IPS-18c (cell line): ENCODE data around the gene TMC6.
"Not testable (repeated sequence)": the region's sequence is repeated elsewhere in the genome, so short reads cannot be mapped to it uniquely, and the experiment has no call there.

ENCODE experiments used
- H3K4me3 ChIP-seq: 2 replicates; pipeline ENCODE4 v1.7.0; 2013; ENCODE audit warnings: low read depth, mild to moderate bottlenecking, low read length, moderate library complexity; ENCODE audit not compliant: insufficient read depth
- H3K9me3 ChIP-seq: one replicate; pipeline ENCODE4 v1.6.1; 2013; ENCODE audit warnings: mild to moderate bottlenecking, low read length, moderate library complexity; ENCODE audit not compliant: control insufficient read depth, insufficient read depth

Gene TMC6

GRCh38 chr17:78128551-78129350 lies at the start of gene TMC6:
Gene TMC6, minus strand, starts transcription at chr17:78128755. Its CDS starts 1,923 bp downstream, at chr17:78126832.
- Histone ChIP-seq H3K9me3 (no peaks in the 10 kb centered on the region), H3K4me3 (peak within 1 kb of the TSS; percentile 80)

- no peaks in the 10 kb centered on the region for H3K9me3 ChIP-seq
- no peak overlapping the region for H3K4me3 ChIP-seq
Observed at GRCh38 chr17:78176548-78177025, 48.0 kb upstream of the TMC6 start.

- no peaks in the 10 kb centered on the region for H3K9me3 ChIP-seq
- H3K4me3 ChIP-seq, result no peak overlapping the region
Observed at GRCh38 chr17:78175643-78175981, 47.1 kb upstream of the TMC6 start.

GRCh38 chr17:78174870-78175642 lies 46.5 kb upstream of the TMC6 start:
- Histone ChIP-seq H3K9me3 (no peaks in the 10 kb centered on the region), H3K4me3 (no peak overlapping the region)

GRCh38 chr17:78174346-78174869 lies 45.9 kb upstream of the TMC6 start:
- no peaks in the 10 kb centered on the region for H3K9me3 ChIP-seq
- H3K4me3 ChIP-seq, result no peak overlapping the region

- Histone ChIP-seq H3K9me3 (no peaks in the 10 kb centered on the region), H3K4me3 (no peak overlapping the region; the same call in 1 of the 2 replicates)
Observed at GRCh38 chr17:78173097-78173715, 44.7 kb upstream of the TMC6 start.

GRCh38 chr17:78172249-78173051 lies 43.9 kb upstream of the TMC6 start:
- no peak overlapping the region; the same call in 1 of the 2 replicates for H3K4me3 ChIP-seq
- H3K9me3 ChIP-seq, result no peaks in the 10 kb centered on the region

- not testable (repeated sequence) for H3K4me3 ChIP-seq, H3K9me3 ChIP-seq
Observed at GRCh38 chr17:78171591-78172248, 43.2 kb upstream of the TMC6 start.

- H3K9me3 ChIP-seq, result no peaks in the 10 kb centered on the region
- no peak overlapping the region for H3K4me3 ChIP-seq
Observed at GRCh38 chr17:78170692-78171590, 42.4 kb upstream of the TMC6 start.

GRCh38 chr17:78168903-78169793 lies 40.6 kb upstream of the TMC6 start:
- no peaks in the 10 kb centered on the region for H3K9me3 ChIP-seq
- peak overlapping the region; percentile 61 for H3K4me3 ChIP-seq

- H3K4me3 ChIP-seq, result peak within 1 kb of the TSS; percentile 61
- H3K9me3 ChIP-seq, result no peaks in the 10 kb centered on the region
Observed at GRCh38 chr17:78168242-78168902, 39.8 kb upstream of the TMC6 start, which contains the start of gene SYNGR2. Gene SYNGR2, plus strand, starts transcription at chr17:78168581. Its CDS starts 36 bp downstream, at chr17:78168617.

GRCh38 chr17:78166416-78166815 lies 37.9 kb upstream of the TMC6 start:
- no peak overlapping the region for H3K4me3 ChIP-seq
- no peaks in the 10 kb centered on the region for H3K9me3 ChIP-seq

GRCh38 chr17:78164748-78165607 lies 36.4 kb upstream of the TMC6 start:
- Histone ChIP-seq H3K9me3 (no peaks in the 10 kb centered on the region), H3K4me3 (no peak overlapping the region)
